Skeletal muscle satellite cell (primary cell): ENCODE results near the gene FBLL1.
A peak's percentile ranks its signal among the peaks of the same experiment; 100 is the strongest.

Experiments
- H3K27me3 ChIP-seq: 2 replicates; pipeline ENCODE4 v1.7.0; 2013; ENCODE audit warnings: low read length; ENCODE audit not compliant: control insufficient read depth, insufficient read depth
- H3K36me3 ChIP-seq: 2 replicates; pipeline ENCODE4 v1.7.0; 2013; ENCODE audit warnings: mild to moderate bottlenecking, control low read depth, low read length; ENCODE audit not compliant: insufficient read depth
- H3K4me1 ChIP-seq: 2 replicates; pipeline ENCODE4 v1.7.0; 2013; ENCODE audit warnings: low read length; ENCODE audit not compliant: control insufficient read depth, insufficient read depth
- H3K4me2 ChIP-seq: 2 replicates; pipeline ENCODE4 v1.7.0; 2013; ENCODE audit warnings: mild to moderate bottlenecking, low read length
- H3K4me3 ChIP-seq: 2 replicates; pipeline ENCODE4 v1.7.0; 2013; ENCODE audit warnings: low read length
- H3K9ac ChIP-seq: 2 replicates; pipeline ENCODE4 v1.7.0; 2013; ENCODE audit warnings: mild to moderate bottlenecking, low read depth, low read length, moderate library complexity
- H3K9me3 ChIP-seq: replicated peaks from 2 replicates; pipeline ENCODE4 v1.7.0; 2013; ENCODE audit warnings: mild to moderate bottlenecking, control low read depth, low read length
- small RNA-seq: library from RNA; depleted of rRNA; stranded (forward); fragments of <200 nt; gene quantifications from one replicate; pipeline ENCODE3, GENCODE V24; 2012

The FBLL1 gene

GRCh38 chr5:168579488-168580226 is 50.6 kb downstream of the FBLL1 start:
- peak overlapping the region; percentile 89 for H3K4me2 ChIP-seq
- peak overlapping the region; percentile 97 for H3K4me3 ChIP-seq
- peak overlapping the region; percentile 99 for H3K9ac ChIP-seq
- peaks cover 13% of the 10 kb centered on the region for H3K4me1 ChIP-seq
- no peaks in the 10 kb centered on the region for H3K27me3 ChIP-seq
- H3K9me3 ChIP-seq, result no peaks in the 10 kb centered on the region
- H3K36me3 ChIP-seq, result no peaks in the 10 kb centered on the region

DNA sequence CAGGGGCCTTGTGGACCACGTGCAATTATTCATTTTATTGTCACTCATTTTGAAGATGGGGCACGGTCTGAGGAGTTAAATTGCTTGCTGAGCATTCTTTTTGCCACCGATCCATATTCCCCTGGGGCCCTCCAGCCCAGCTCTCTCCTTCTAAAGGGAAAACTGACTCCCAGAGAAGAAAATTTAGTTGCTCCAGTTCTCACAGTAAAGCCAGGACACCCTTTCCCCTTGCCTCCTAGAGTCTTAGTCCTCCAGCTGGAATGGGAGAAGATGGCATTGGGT is 51.1 kb downstream of the FBLL1 start:
- Histone ChIP-seq H3K9me3 (no peaks in the 10 kb centered on the region), H3K4me3 (peak overlapping the region; percentile 71), H3K36me3 (no peaks in the 10 kb centered on the region), H3K4me1 (peaks cover 13% of the 10 kb centered on the region), H3K4me2 (peak overlapping the region; percentile 89), H3K9ac (peak overlapping the region; percentile 99), H3K27me3 (peaks cover 2% of the 10 kb centered on the region)

Small RNA genes within 50 kb of the gene (small RNA-seq; reads per million reads assigned to genes)
- gene MIR103A1, result 18.4 reads per million, percentile 93 among the genes with 10 or more reads in this experiment
